HG03139 (cell line): ENCODE results near the gene NDUFA7.
"Not testable (repeated sequence)": the region's sequence is repeated elsewhere in the genome, so short reads cannot be mapped to it uniquely, and the experiment has no call there.

Source experiments
- ATAC-seq: cut with Tn5 transposase; IDR thresholded peaks from one replicate; pipeline ENCODE4 v1.9.1; 2021; ENCODE audit not compliant: unreplicated experiment

NDUFA7 gene

GRCh38 chr19:8342316-8342683 is 21.1 kb upstream of the NDUFA7 start:
- no peak for ATAC-seq

GRCh38 chr19:8341504-8341903 is 20.3 kb upstream of the NDUFA7 start:
- not testable (repeated sequence) for ATAC-seq

- no peak for ATAC-seq
Observed at GRCh38 chr19:8340341-8341096, 19.3 kb upstream of the NDUFA7 start.

GRCh38 chr19:8338835-8339234 is 17.7 kb upstream of the NDUFA7 start:
- no peak for ATAC-seq

- no peak for ATAC-seq
Observed at GRCh38 chr19:8337728-8338127, 16.6 kb upstream of the NDUFA7 start.

- ATAC-seq: no peak
Observed at GRCh38 chr19:8336660-8337059, 15.5 kb upstream of the NDUFA7 start.

- no peak for ATAC-seq
Observed at GRCh38 chr19:8336072-8336569, 14.9 kb upstream of the NDUFA7 start.

GRCh38 chr19:8335343-8336071 is 14.3 kb upstream of the NDUFA7 start:
- no peak for ATAC-seq

GRCh38 chr19:8334458-8335342 is 13.5 kb upstream of the NDUFA7 start:
- ATAC-seq: no peak

GRCh38 chr19:8333767-8334457 is 12.7 kb upstream of the NDUFA7 start:
- no peak for ATAC-seq

GRCh38 chr19:8332976-8333766 is 12.0 kb upstream of the NDUFA7 start:
- ATAC-seq: no peak

GRCh38 chr19:8331263-8331845 is 10.2 kb upstream of the NDUFA7 start:
- no peak for ATAC-seq

GRCh38 chr19:8329996-8330395 is 8.8 kb upstream of the NDUFA7 start:
- no peak for ATAC-seq

- no peak for ATAC-seq
Observed at GRCh38 chr19:8325454-8325853, 4.3 kb upstream of the NDUFA7 start.

- ATAC-seq: no peak
Observed at GRCh38 chr19:8324186-8325050, 3.2 kb upstream of the NDUFA7 start.

GRCh38 chr19:8323781-8324185 is 2.6 kb upstream of the NDUFA7 start:
- ATAC-seq: no peak

- no peak for ATAC-seq
Observed at GRCh38 chr19:8322638-8322997, 1.4 kb upstream of the NDUFA7 start.

GRCh38 chr19:8321986-8322637 is 937 bp upstream of the NDUFA7 start:
- ATAC-seq: no peak
